ENCODE measurements around the gene ZNF853.
"Not testable (repeated sequence)": the region's sequence is repeated elsewhere in the genome, so short reads cannot be mapped to it uniquely, and the experiment has no call there.

The ZNF853 gene

DNA sequence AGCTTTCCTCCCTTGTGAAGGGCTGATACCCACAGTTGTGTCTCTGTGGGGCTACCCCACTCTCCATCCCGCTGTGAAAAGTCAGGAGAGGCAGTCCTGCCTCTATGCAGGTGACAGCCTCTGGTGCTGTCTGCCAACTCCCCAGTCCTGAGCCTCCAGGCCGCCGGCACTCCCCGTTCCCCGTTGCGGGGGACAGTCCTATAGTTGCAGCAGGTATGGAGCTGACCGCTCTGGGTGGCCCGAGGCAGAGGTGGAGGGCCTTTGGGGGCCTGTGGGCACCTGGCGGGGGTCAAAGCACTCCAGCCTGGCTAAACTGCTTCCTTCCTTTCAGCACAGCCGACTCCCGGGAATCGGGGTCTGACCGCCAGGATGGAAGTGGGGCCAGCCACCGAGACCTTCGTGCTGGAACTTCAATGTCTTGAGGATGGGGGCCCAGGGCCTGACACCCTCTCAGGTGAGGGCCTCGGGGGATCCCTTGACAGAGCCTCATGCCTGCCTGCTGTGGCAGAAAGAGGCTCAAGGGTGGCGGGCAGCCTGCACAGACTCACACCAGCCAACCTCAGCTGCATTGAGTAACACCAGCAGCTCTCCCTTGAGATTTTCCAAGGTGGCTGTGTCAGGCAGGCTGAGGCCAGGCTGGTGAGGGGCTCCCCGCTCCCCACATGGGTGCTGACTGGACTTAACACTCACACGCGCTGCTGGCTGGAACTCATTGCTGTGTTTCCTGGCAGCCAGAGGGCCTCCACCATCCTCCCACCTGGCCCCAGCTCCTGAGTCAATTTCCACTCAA lies 1.6 kb downstream of the ZNF853 start:
- in situ Hi-C loops (cut with MboI; ENCODE audit: low sequenced_read_pairs) = no loop called here
- DNase-seq (ENCODE audit: low spot score in 2 of 2) = no peak

GRCh38 chr7:6618621-6619020 lies 3.2 kb downstream of the ZNF853 start:
- Histone ChIP-seq H3K27me3 (ENCODE audit: low read depth) (no peaks in the 10 kb centered on the region), H3K4me3 (no peak overlapping the region), H3K4me1 (peaks cover 6% of the 10 kb centered on the region), H3K36me3 (replicated peaks) (peaks cover 10% of the 10 kb centered on the region), H3K9me3 (no peaks in the 10 kb centered on the region)
- in situ Hi-C loops (cut with MboI; ENCODE audit: low sequenced_read_pairs) = no loop called here
- no peak for DNase-seq (ENCODE audit: low spot score in 2 of 2)

More for the DNA sequence above, 1.6 kb downstream of the ZNF853 start:
- peaks cover 4% of the 10 kb centered on the region for H3K36me3 ChIP-seq (replicated peaks)
- peaks cover 6% of the 10 kb centered on the region for H3K4me1 ChIP-seq
- no peaks in the 10 kb centered on the region for H3K27me3 ChIP-seq (ENCODE audit: low read depth)
- H3K4me3 ChIP-seq = no peak overlapping the region
- H3K9me3 ChIP-seq = no peaks in the 10 kb centered on the region

- Histone ChIP-seq H3K4me3 (no peak overlapping the region), H3K9me3 (no peaks in the 10 kb centered on the region), H3K36me3 (replicated peaks) (peaks cover 11% of the 10 kb centered on the region), H3K27me3 (ENCODE audit: low read depth) (no peaks in the 10 kb centered on the region), H3K4me1 (peaks cover 4% of the 10 kb centered on the region)
- in situ Hi-C loops (cut with MboI; ENCODE audit: low sequenced_read_pairs) = no loop called here
- DNase-seq (ENCODE audit: low spot score in 2 of 2) = no peak
Observed at GRCh38 chr7:6619961-6620360, 4.6 kb downstream of the ZNF853 start.

DNA sequence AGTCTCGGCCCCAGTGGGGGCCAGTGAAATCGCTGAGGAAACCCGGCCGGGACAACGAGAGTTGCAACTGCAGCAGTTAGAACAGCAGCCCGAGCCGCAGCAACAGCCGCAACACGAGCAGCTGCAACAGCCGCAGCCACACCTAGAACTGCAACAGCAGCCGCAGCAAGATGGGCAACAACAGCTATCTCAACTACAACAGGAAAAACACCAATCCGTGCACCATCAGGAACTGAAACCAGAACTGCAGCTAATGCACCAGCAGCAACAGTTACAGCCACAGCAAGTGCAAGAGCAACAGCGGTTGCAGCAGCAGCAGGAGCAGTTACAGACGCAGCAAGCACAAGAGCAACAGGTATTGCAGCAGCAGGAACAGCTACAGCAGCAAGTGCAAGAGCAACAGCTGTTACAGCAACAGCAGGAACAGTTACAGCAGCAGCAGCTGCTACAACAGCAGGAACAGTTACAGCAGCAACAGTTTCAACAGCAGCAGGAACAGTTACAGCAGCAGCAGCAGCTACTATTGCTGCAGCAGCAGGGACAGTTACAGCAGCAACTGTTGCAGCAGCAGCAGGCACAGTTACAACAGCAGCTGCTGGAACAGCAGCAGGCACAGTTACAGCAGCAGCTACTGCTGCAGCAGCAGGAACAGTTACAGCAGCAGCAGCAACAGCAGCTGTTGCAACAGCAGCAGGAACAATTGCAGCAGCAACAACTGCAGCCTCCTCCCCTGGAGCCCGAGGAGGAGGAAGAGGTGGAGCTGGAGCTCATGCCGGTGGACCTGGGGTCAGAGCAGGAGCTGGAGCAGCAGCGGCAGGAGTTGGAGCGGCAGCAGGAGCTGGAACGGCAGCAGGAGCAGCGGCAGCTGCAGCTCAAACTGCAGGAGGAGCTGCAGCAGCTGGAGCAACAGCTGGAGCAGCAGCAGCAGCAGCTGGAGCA lies 6.1 kb downstream of the ZNF853 start:
- H3K9me3 ChIP-seq = no peaks in the 10 kb centered on the region
- no peak for DNase-seq (ENCODE audit: low spot score in 2 of 2)
- H3K4me3 ChIP-seq = no peak overlapping the region
- in situ Hi-C loops (cut with MboI; ENCODE audit: low sequenced_read_pairs) = no loop called here
- no peaks in the 10 kb centered on the region for H3K27me3 ChIP-seq (ENCODE audit: low read depth)
- no peaks in the 10 kb centered on the region for H3K4me1 ChIP-seq
- H3K36me3 ChIP-seq (replicated peaks) = peaks cover 11% of the 10 kb centered on the region

- no peak for DNase-seq (ENCODE audit: low spot score in 2 of 2)
- in situ Hi-C loops (cut with MboI; ENCODE audit: low sequenced_read_pairs) = no loop called here
- Histone ChIP-seq H3K9me3 (no peaks in the 10 kb centered on the region), H3K27me3 (ENCODE audit: low read depth) (no peaks in the 10 kb centered on the region), H3K36me3 (replicated peaks) (peaks cover 11% of the 10 kb centered on the region), H3K4me1 (no peaks in the 10 kb centered on the region), H3K4me3 (no peak overlapping the region)
Observed at GRCh38 chr7:6622134-6622710, 6.8 kb downstream of the ZNF853 start.

GRCh38 chr7:6623589-6624245 lies 8.3 kb downstream of the ZNF853 start:
- Histone ChIP-seq H3K4me3 (no peak overlapping the region), H3K36me3 (replicated peaks) (peaks cover 11% of the 10 kb centered on the region), H3K4me1 (no peaks in the 10 kb centered on the region), H3K27me3 (ENCODE audit: low read depth) (no peaks in the 10 kb centered on the region), H3K9me3 (no peaks in the 10 kb centered on the region)
- in situ Hi-C loops (cut with MboI; ENCODE audit: low sequenced_read_pairs) = no loop called here
- no peak for DNase-seq (ENCODE audit: low spot score in 2 of 2)

DNA sequence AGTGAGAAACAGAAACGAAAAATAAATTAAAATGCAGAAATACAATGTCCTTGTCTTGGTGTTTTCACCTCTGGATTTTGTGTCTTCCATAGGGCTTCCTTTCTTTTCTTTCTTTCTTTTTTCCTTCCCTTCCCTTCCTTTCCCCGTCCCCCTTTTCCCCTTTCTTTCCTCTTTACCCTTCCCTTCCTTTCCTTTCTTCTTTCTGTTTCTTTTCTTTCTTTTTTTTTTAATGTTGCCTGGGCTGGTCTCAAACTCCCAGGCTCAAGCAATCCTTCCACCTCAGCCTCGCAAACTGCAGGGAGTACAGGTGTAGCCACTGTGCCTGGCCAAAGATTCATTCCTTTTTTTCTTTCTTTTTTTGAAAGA lies 8.8 kb downstream of the ZNF853 start:
- H3K4me3 ChIP-seq = no peak overlapping the region
- H3K4me1 ChIP-seq = no peaks in the 10 kb centered on the region
- in situ Hi-C loops (cut with MboI; ENCODE audit: low sequenced_read_pairs) = no loop called here
- peaks cover 11% of the 10 kb centered on the region for H3K36me3 ChIP-seq (replicated peaks)
- no peaks in the 10 kb centered on the region for H3K27me3 ChIP-seq (ENCODE audit: low read depth)
- no peak for DNase-seq (ENCODE audit: low spot score in 2 of 2)
- H3K9me3 ChIP-seq = no peaks in the 10 kb centered on the region

DNA sequence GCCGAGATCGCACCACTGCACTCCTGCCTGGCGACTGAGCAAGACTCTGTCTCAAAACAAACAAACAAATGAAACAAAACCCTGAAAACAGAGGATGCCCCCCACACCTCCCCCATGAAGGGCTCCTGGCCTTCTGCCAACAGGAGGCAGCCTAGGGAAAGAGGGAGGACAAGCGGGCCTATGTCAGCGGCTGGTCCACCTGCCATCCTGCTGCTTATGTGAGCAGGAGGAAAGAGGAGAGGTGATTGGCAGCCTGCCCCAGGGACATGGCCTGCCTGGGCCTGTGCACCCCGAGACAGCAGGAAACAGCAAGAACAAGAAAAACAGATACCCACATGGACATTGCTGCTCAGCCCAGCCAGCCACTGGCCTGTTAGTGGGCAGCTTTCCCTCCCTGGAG lies 12.6 kb downstream of the ZNF853 start:
- H3K4me1 ChIP-seq = no peaks in the 10 kb centered on the region
- DNase-seq (ENCODE audit: low spot score in 2 of 2) = no peak
- no peaks in the 10 kb centered on the region for H3K27me3 ChIP-seq (ENCODE audit: low read depth)
- peaks cover 7% of the 10 kb centered on the region; the same call in 1 of the 2 replicates for H3K36me3 ChIP-seq (replicated peaks)
- no peaks in the 10 kb centered on the region for H3K9me3 ChIP-seq
- no peak overlapping the region for H3K4me3 ChIP-seq
- in situ Hi-C loops (cut with MboI; ENCODE audit: low sequenced_read_pairs) = no loop called here

- Histone ChIP-seq H3K36me3 (replicated peaks) (no peaks in the 10 kb centered on the region), H3K4me3 (no peak overlapping the region), H3K27me3 (ENCODE audit: low read depth) (no peaks in the 10 kb centered on the region), H3K9me3 (no peaks in the 10 kb centered on the region), H3K4me1 (no peaks in the 10 kb centered on the region)
- no peak for DNase-seq (ENCODE audit: low spot score in 2 of 2)
- in situ Hi-C loops (cut with MboI; ENCODE audit: low sequenced_read_pairs) = no loop called here
Observed at GRCh38 chr7:6630007-6630849, 14.8 kb downstream of the ZNF853 start.

- H3K4me3 ChIP-seq = no peak overlapping the region
- in situ Hi-C loops (cut with MboI; ENCODE audit: low sequenced_read_pairs) = no loop called here
- no peak for DNase-seq (ENCODE audit: low spot score in 2 of 2)
Observed at GRCh38 chr7:6631605-6632004, 16.2 kb downstream of the ZNF853 start.

GRCh38 chr7:6634021-6634420 lies 18.6 kb downstream of the ZNF853 start:
- no peaks in the 10 kb centered on the region for H3K27me3 ChIP-seq (ENCODE audit: low read depth)
- H3K4me3 ChIP-seq = no peak overlapping the region
- in situ Hi-C loops (cut with MboI; ENCODE audit: low sequenced_read_pairs) = no loop called here
- no peaks in the 10 kb centered on the region; the same call in 1 of the 2 replicates for H3K36me3 ChIP-seq (replicated peaks)
- H3K4me1 ChIP-seq = no peaks in the 10 kb centered on the region; the same call in 1 of the 2 replicates
- no peak for DNase-seq (ENCODE audit: low spot score in 2 of 2)
- H3K9me3 ChIP-seq = no peaks in the 10 kb centered on the region

More at GRCh38 chr7:6631605-6632004, 16.2 kb downstream of the ZNF853 start:
- no peaks in the 10 kb centered on the region for H3K4me1 ChIP-seq
- H3K36me3 ChIP-seq (replicated peaks) = no peaks in the 10 kb centered on the region
- H3K27me3 ChIP-seq (ENCODE audit: low read depth) = no peaks in the 10 kb centered on the region
- H3K9me3 ChIP-seq = no peaks in the 10 kb centered on the region

GRCh38 chr7:6634971-6635370 lies 19.6 kb downstream of the ZNF853 start:
- H3K9me3 ChIP-seq; H3K4me1 ChIP-seq; in situ Hi-C loops (cut with MboI; ENCODE audit: low sequenced_read_pairs): not testable (repeated sequence)

More at GRCh38 chr7:6634971-6635370, 19.6 kb downstream of the ZNF853 start:
- not testable (repeated sequence) for H3K4me3 ChIP-seq; H3K27me3 ChIP-seq (ENCODE audit: low read depth); DNase-seq (ENCODE audit: low spot score in 2 of 2); H3K36me3 ChIP-seq (replicated peaks)
